ENCODE data around the gene ITCH. TPM values are rescaled to one million over a fixed set of nuclear protein-coding genes. Genes with fewer than 3 reads are reported as not detected.

The ITCH gene
- total and polyA plus RNA-seq, 2 of the 8 experiments (the other 6 are each of a cell fraction or from before 2014, with no cell fraction given), result 3.9 to 45.2 TPM

DNA sequence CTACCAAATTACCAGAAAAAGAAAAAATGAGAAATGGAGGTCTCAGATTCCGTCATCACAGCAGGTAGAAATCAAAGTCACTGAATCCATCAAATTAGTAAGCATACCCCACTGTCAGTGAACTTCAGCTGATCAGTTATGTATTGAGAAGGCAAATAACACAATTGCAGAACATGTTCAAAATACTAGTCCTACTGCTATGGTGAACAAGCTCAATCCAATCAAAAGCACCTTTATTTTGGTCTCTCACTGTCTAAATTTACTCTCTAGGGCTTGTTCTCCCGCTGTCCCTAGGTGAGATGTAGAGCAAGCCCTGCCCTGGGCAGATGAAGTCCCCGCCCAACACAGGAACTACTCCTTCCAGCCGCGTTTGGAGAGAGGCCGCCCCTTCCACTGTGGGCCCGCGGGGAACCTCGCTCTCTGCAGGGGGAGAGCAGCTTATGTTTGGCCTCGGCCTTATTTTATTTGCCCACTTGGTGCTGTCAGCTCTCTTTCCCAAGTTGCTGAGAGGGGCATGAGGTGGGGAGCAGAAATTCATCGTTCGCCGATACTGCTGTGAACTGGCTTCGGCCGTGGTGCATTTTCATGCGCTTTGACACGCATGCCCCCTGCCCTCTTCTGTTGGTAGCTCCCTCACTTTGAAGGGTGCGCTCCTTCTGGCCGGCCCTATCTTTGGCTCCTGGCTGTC lies 181.2 kb downstream of the ITCH start:
- Histone ChIP-seq H3K27me3 (replicated peaks in 1 of 4; ENCODE audit: control insufficient read depth in 3 of 4, extremely low read depth in 1 of 4, insufficient read depth in 3 of 4, low read length in 3 of 4) (no peaks in the 10 kb centered on the region), H3K56ac (replicated peaks; ENCODE audit: insufficient read length, low read depth, low read length) (no peak overlapping the region), H4K8ac (ENCODE audit: extremely low read depth, insufficient read depth, low read length) (no peak overlapping the region), H3K4me2 (ENCODE audit: insufficient read depth in 1 of 2, low read depth in 2 of 2, low read length in 2 of 2) (peak overlapping the region; percentile 76 to 88), H2BK5ac (ENCODE audit: low read depth, low read length) (no peak overlapping the region), H3K4me1 (replicated peaks in 1 of 4; ENCODE audit: control insufficient read depth in 3 of 4, insufficient read depth in 4 of 4, low read length in 3 of 4) (peaks cover 0 to 9% (median 2%) of the 10 kb centered on the region in 4 experiments; a peak in 3 of 7 replicates), H3K23me2 (ENCODE audit: low read depth, low read length) (peaks cover 5% of the 10 kb centered on the region; the same call in 1 of the 2 replicates), H4K91ac (replicated peaks; ENCODE audit: insufficient read length, low read length) (no peak overlapping the region), H2AK5ac (ENCODE audit: low read depth, low read length) (no peak overlapping the region), H3K4ac (replicated peaks; ENCODE audit: insufficient read length, low read depth, low read length) (no peak overlapping the region), H3K23ac (ENCODE audit: insufficient read length) (no peak overlapping the region), H3K79me2 (ENCODE audit: control insufficient read depth in 1 of 2, insufficient read depth in 2 of 2, low read length in 2 of 2) (no peaks in the 10 kb centered on the region), H3K36me3 (ENCODE audit: control insufficient read depth in 2 of 4, insufficient read depth in 4 of 4, low read length in 3 of 4) (peaks cover 2 to 10% (median 5%) of the 10 kb centered on the region in 4 experiments; a peak in 4 of 8 replicates), H4K20me1 (replicated peaks in 1 of 2; ENCODE audit: control insufficient read depth in 1 of 2, insufficient read depth in 2 of 2, low read length in 2 of 2) (peaks cover 0 to 2% of the 10 kb centered on the region in 2 experiments), H3K9me3 (ENCODE audit: insufficient read depth in 2 of 2, low read depth in 1 of 2, low read length in 1 of 2) (no peaks in the 10 kb centered on the region), H3K18ac (ENCODE audit: extremely low read depth, low read length) (no peak overlapping the region), H2AFZ (ENCODE audit: low read length) (peak overlapping the region; percentile 60; the same call in 1 of the 2 replicates), H2BK20ac (ENCODE audit: low read length) (no peak overlapping the region), H3K9ac (replicated peaks in 1 of 4; ENCODE audit: extremely low read depth in 1 of 4, low read depth in 3 of 4, low read length in 3 of 4) (peak overlapping the region in 1 of 4 experiments; percentile 34; a peak in 1 of 7 replicates), H2BK12ac (ENCODE audit: low read depth, low read length) (no peak overlapping the region), H2BK15ac (ENCODE audit: low read length) (no peak overlapping the region), H3K79me1 (ENCODE audit: low read depth, low read length) (no peaks in the 10 kb centered on the region), H4K5ac (ENCODE audit: insufficient read length, low read depth, low read length) (no peak overlapping the region), H2BK120ac (replicated peaks; ENCODE audit: low read depth, low read length) (no peak overlapping the region), H3K14ac (ENCODE audit: insufficient read length) (no peak overlapping the region), H3K27ac (ENCODE audit: low read depth, low read length) (no peak overlapping the region), H3K4me3 (ENCODE audit: extremely low read depth in 1 of 4, insufficient read depth in 2 of 4, low read depth in 3 of 4, low read length in 4 of 4) (peak overlapping the region; percentile 23 to 55 (median 30); a peak in 7 of 8 replicates)
- ChIA-PET CTCF (ENCODE audit: partially characterized antibody) (interaction anchor here (0.8 to 3.8 kb wide), 15 partner anchors 11 to 354 kb away, joined by 3 to 18 read pairs (median 4); no protein-coding TSS in a partner anchor), POLR2A (ENCODE audit: partially characterized antibody) (interaction anchor here (0.6 to 1.5 kb wide), 7 partner anchors 7 to 296 kb away, joined by 3 to 5 read pairs (median 3); partner anchors contain the start of genes AHCY, DYNLRB1 and MAP1LC3A)
- 28% methylated on average over 19 of the region's 19 CpGs; no CpG with 5 or more reads in 1 of the 2 experiments for WGBS, 2 experiments (ENCODE audit: extremely low coverage in 1 of 2, insufficient coverage in 1 of 2, insufficient read length in 1 of 2, insufficient replicate concordance in 2 of 2, low coverage in 1 of 2, low lambda C conversion rate in 2 of 2, missing lambda C conversion rate in 1 of 2)
- DNase-seq (ENCODE audit: low read depth in 1 of 2, low spot score in 2 of 2), result peak in 1 of 2 experiments; percentile 67
- FAIRE-seq, result no peak
- no peak for TF ChIP-seq TAF7 (optimal IDR thresholded peaks at IDR 0.05; ENCODE audit: borderline replicate concordance, low read depth, low read length)
- TF ChIP-seq SIN3A (conservative IDR thresholded peaks at IDR 0.05 in 1 of 2, IDR thresholded peaks at IDR 0.05 in 1 of 2; ENCODE audit: low read depth in 1 of 2, low read length in 2 of 2), result no peak
- TF ChIP-seq, protein P1, sequence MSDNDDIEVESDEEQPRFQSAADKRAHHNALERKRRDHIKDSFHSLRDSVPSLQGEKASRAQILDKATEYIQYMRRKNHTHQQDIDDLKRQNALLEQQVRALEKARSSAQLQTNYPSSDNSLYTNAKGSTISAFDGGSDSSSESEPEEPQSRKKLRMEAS (IDR thresholded peaks at IDR 0.05), result peak; percentile 63
